MM.1S (cell line): ENCODE results near the gene PTTG1IP2.

Experiments
- EZH2 ChIP-seq: fragments of 300-600 bp; sonication (generic); optimal IDR thresholded peaks from 2 replicates; pipeline ENCODE3; 2017; ENCODE audit warnings: low read depth, mild to moderate bottlenecking, antibody characterized with exemption, low read length, mixed read lengths
- TF ChIP-seq, protein P1 (sequence below): fragments of 300-600 bp; sonication (generic); IDR thresholded peaks from 2 replicates; pipeline ENCODE4 v1.5.1; 2016; ENCODE audit warnings: antibody characterized with exemption, low read length, mixed read lengths

DNA sequence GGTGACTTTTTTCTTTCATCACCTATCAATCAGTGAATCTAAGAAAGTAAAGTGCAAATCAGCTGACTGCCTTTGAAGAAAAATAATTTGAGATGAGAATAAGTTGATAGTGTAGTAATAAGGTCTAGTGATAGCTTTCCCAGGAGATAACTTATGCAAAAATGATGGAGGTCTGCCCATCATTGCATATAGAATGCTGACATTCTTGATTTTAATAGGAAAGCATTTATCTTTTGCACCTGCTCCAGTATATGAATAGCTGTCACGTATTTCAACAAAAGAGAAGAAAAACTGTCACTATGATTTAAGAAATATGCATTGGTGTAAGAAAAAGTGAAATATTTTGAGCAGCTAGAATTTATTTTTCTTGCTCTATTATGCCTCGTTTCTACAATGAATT, 46.8 kb downstream of the PTTG1IP2 start:
- TF ChIP-seq, protein P1, sequence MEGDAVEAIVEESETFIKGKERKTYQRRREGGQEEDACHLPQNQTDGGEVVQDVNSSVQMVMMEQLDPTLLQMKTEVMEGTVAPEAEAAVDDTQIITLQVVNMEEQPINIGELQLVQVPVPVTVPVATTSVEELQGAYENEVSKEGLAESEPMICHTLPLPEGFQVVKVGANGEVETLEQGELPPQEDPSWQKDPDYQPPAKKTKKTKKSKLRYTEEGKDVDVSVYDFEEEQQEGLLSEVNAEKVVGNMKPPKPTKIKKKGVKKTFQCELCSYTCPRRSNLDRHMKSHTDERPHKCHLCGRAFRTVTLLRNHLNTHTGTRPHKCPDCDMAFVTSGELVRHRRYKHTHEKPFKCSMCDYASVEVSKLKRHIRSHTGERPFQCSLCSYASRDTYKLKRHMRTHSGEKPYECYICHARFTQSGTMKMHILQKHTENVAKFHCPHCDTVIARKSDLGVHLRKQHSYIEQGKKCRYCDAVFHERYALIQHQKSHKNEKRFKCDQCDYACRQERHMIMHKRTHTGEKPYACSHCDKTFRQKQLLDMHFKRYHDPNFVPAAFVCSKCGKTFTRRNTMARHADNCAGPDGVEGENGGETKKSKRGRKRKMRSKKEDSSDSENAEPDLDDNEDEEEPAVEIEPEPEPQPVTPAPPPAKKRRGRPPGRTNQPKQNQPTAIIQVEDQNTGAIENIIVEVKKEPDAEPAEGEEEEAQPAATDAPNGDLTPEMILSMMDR, result no peak
- TF ChIP-seq EZH2, result no peak
